NK-92 (cell line): ENCODE results near the gene DAPK3.
"Not testable (repeated sequence)": the region's sequence is repeated elsewhere in the genome, so short reads cannot be mapped to it uniquely, and the experiment has no call there.

Experiments
- DNase-seq: peaks from one replicate; lab custom pipeline; 2025; ENCODE audit not compliant: unreplicated experiment; lab: John Stamatoyannopoulos, UW

DAPK3 gene

DNA sequence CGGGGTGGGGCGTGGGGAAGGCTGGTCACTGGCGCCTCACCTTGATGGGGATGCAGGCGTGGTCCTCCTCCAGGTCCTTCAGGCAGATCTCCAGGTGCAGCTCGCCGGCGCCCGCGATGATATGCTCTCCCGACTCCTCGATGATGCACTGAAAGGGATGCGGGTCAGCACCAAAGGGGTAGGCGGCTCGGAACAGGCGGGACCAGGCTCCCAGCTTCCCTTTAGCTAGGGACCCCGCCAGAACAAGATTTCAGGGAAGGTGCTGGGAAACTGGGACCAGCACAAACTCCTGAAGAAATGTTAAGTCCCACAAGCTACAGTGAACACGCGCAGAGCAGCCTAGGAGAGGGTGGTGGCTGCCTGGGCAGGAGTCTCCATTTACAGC, 8.4 kb upstream of the DAPK3 start:
- no peak for DNase-seq

DNA sequence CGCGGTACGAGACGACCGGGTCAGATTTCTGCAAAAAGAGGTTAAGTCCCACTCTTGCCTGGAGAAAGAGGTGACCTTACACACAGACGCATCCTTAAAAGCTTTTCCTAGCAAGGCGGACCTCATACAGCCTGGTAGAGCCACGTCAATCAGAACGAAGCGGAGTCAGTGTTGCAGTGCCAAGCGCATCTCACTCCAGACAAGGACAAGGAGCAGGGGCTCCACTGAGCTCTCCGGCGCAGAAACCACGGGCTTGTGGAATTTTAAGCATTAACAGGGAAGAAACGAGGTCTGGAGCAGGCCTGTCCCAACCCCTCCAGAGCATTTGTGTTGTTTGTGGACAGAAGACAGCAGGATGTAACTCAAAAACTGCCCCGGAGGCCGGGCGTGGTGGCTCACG, 7.2 kb upstream of the DAPK3 start:
- no peak for DNase-seq

GRCh38 chr19:3977242-3978143, 6.6 kb upstream of the DAPK3 start:
- DNase-seq, result no peak

DNA sequence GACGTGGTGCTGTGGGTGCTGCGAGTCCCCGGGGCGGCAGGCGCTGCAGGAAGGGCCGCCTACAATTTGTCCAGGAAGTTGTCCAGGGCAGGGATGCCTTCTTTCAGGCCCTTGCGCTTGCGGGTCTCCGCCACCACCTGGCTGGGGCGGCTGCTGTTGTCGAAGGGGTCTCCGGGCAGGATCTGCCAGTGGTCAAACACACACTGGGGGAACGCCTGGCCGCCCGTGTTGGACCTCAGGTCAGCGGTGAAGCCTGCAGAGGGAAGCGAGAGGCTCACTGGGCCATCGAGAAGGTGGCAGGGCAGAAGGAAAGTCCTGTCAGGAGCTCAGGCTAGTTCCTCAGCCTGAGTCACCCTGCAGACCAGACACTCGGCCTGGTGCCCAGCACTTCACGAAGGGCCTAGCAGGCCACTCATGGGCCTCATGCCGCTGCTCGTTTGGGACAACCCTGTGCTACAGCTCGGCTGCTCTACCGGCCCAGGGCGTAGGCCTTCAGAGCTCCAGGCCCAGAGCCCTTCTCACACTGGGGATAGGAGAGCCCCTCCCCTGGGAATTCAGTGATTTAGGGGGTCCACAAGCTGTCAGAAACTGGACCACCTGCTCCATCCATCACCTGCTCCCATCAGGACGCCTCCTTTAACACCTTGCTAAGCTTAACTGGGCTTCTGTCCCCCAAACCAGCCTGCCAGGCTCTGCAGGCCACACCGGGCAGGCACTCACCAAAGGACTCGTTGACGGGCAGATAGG, 5.8 kb upstream of the DAPK3 start:
- DNase-seq, result no peak

DNA sequence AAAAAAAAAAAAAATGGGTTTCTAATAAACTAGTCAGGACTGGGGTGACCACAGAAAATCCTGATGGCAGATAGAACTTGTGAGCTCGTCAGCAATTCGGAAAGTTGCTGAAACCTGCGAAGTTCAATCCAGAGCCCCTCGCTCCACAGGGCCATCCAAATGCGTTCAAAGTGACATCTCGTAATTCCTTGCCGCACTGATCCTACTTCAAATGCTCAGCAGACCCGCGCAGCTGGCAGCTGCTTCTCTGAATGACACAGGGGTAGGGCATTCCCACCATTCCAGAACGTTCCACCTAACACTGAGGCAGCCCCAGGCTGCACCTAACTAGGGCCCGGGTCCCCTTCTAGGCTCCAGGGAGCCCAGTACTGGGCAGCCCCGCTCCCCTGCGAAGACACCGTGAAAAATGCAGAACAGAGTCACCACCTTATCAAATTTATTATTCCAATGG, 4.8 kb upstream of the DAPK3 start:
- DNase-seq, result no peak

GRCh38 chr19:3975144-3975543, 4.2 kb upstream of the DAPK3 start:
- DNase-seq, result no peak

- DNase-seq, result no peak
Observed at GRCh38 chr19:3970313-3970807, 539 bp downstream of the DAPK3 start.

GRCh38 chr19:3969435-3970312, 1.2 kb downstream of the DAPK3 start:
- DNase-seq, result no peak

GRCh38 chr19:3968556-3969434, 2.1 kb downstream of the DAPK3 start:
- no peak for DNase-seq

- not testable (repeated sequence) for DNase-seq
Observed at GRCh38 chr19:3967983-3968382, 2.9 kb downstream of the DAPK3 start.

DNA sequence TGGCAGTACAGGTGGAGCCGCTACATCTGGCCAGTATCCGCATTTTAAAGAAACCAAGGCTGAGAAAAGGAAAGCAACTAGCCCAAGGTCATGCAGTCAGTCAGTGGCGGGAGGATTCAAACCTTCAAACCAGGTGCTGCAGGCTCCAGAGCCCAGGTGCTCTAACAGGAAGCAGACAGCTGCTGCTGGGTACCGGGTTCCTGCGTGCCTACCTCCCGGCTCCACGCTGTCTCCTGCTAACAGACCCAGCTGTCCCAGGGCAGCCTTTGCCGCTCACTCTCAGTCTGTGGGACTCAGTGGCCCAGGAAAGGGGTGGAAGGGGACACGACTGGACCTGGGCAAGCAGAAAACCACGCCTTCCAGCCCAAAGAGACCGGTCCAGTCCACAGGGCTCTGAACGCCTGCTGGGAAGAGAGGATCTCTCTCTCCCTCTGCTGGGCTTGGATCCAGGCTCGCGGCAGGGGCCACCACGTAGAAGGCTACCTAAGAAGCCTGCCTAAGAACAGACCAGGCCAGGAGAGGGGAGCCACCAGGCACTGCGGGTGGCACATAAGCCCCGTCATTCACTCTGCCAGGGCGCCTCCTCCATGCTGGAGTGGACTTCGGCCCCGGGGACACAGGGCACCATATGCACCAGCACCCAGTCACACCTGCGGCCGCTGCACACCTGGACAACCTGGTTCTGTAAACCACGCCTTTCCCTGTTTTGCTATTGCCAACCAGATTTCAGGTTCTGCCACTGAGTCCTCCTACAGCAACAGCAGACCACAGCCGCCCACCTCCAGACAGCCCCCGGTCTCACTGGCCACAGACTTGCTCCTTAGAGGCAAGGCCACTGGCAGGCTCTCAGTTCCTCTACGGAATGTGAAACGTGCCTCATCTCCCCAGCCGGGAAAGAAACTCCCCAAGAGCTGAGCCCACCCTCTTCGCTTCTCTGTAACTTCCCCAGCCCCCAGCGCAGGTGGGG, 4.6 kb downstream of the DAPK3 start:
- DNase-seq, result no peak

DNA sequence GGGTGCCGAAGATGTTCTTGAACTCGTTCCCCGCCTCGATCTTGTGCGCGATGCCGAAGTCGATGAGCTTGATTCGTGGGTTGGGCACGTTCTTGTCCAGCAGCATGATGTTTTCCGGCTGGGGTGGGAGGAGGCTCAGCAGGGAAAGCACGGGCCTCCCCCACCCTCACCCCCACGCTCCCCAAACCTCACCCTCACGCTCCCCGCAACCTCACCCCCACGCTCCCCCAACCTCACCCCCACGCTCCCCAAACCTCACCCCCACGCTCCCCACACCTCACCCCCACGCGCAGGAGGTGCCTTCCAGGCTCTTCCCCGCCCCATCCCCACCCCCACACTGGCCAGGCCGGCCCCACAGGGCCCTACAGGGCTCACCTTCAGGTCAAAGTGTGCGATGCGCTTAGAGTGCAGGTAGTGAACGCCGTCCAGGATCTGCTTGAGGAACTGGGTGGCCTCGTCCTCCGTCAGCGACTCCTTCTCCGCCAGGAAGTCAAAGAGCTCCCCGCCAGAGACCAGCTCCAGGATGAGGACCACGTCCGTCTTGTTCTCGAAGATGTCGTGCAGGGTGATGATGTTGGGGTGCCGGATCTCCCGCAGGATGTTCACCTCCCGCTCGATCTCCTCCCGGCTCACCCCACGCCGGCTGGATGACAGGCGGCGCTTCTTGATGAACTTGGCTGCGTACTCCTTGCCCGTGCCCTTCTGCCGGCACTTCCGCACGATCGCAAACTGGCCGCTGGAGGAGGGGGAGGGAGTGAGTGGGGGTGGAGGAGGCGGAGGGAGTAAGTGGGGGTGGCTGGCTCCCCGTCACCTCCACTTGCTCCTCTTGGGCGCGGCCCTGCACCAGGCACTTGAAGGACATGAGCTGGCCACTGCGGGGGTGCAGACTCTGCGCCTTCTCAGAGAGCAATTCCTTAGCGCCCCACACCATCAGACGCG, 6.4 kb downstream of the DAPK3 start:
- DNase-seq, result no peak

GRCh38 chr19:3963458-3964255, 7.2 kb downstream of the DAPK3 start:
- no peak for DNase-seq

GRCh38 chr19:3961007-3961406, 9.9 kb downstream of the DAPK3 start:
- DNase-seq, result no peak

DNA sequence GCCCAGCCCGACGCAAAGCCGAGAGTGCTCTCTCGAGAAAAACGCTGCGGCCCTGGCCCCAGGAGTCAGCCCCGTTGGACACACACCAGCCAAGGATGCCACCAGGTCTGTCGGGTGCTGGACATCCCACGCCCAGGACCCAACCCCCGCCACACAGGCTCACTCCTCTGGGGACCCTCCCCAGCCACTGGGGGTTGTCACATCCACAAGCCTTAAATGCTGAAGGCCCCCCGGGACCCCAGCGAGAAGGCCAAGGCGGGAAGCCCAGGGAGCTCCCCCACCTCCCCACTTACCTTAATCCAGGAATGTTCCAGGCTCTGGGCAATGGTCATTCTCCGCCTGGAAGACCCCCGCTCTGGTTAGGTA, 11.2 kb downstream of the DAPK3 start:
- no peak for DNase-seq

GRCh38 chr19:3958836-3959765, 11.8 kb downstream of the DAPK3 start:
- no peak for DNase-seq
